ENCODE results near the gene TMEM163.

DNA sequence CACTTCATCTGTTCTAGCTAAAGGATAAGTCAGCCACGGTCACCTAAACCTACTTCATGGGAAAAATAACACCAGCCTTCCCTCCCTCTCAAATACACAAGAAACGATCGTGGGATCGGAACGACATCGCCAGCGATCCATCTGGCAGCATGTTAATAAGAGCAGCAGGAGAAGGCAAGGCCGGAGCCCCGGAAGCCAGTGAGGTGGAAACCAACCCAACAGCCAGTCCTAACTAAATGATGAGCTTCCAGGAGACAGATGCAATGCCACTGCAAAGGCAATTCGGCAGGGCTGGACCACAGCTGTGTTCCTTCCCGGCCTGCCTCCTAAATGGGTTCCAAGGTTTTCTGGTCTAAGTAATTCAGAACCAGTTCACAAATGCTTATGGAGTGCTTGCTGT lies 117.5 kb downstream of the TMEM163 start:
- TF ChIP-seq CTCF (IDR thresholded peaks at IDR 0.05) (no peak), POLR2A (IDR thresholded peaks at IDR 0.05) (no peak)

All from body of pancreas (tissue), 4 donors.